Dermis microvascular lymphatic vessel endothelial cell (primary cell): ENCODE results near the gene PCDH19. TPM values are rescaled to one million over a fixed set of nuclear protein-coding genes. Genes with fewer than 3 reads are reported as not detected.
"Not testable (repeated sequence)": the region's sequence is repeated elsewhere in the genome, so short reads cannot be mapped to it uniquely, and the experiment has no call there.

Source experiments
- DNase-seq, 2 donors: peaks; one replicate each; pipeline versions ENCODE4 v3.0.0 to v3.0.0-alpha.2; 2010; ENCODE audit warnings: low read depth in 2 of 2
- total RNA-seq: library from RNA; depleted of rRNA; stranded (reverse); fragments of >200 nt; gene quantifications from 2 replicates; pipeline ENCODE4 v1.2.1, GENCODE V29; 2014

Gene PCDH19
- total RNA-seq = 0.13 and 0.25 TPM in 2 replicates

- peak in 1 of 2 donors; percentile 64 for DNase-seq
Observed at GRCh38 chrX:100409610-100410590, at the start of gene PCDH19. TSS of gene PCDH19 (minus strand) at chrX:100410273. CDS start at chrX:100408597, 1,676 bp downstream.

GRCh38 chrX:100449696-100450608 is 39.9 kb upstream of the PCDH19 start:
- DNase-seq = peak; percentile 79 to 90

- DNase-seq = peak; percentile 26 to 42
Observed at GRCh38 chrX:100447655-100448397, 37.8 kb upstream of the PCDH19 start.

- no peak for DNase-seq
Observed at GRCh38 chrX:100445593-100445992, 35.5 kb upstream of the PCDH19 start.

GRCh38 chrX:100441321-100441720 is 31.2 kb upstream of the PCDH19 start:
- not testable (repeated sequence) for DNase-seq

GRCh38 chrX:100440006-100440405 is 29.9 kb upstream of the PCDH19 start:
- DNase-seq = no peak

- DNase-seq = no peak
Observed at GRCh38 chrX:100435726-100436125, 25.7 kb upstream of the PCDH19 start.

GRCh38 chrX:100424012-100424411 is 13.9 kb upstream of the PCDH19 start:
- DNase-seq = peak; percentile 15 to 24

GRCh38 chrX:100418556-100418955 is 8.5 kb upstream of the PCDH19 start:
- DNase-seq = no peak

- peak in 1 of 2 donors; percentile 64 for DNase-seq
Observed at GRCh38 chrX:100417681-100418080, 7.6 kb upstream of the PCDH19 start.

- peak; percentile 49 to 68 for DNase-seq
Observed at GRCh38 chrX:100413229-100413628, 3.2 kb upstream of the PCDH19 start.

- no peak for DNase-seq
Observed at GRCh38 chrX:100411802-100412715, 2.0 kb upstream of the PCDH19 start.

GRCh38 chrX:100410901-100411801 is 1.1 kb upstream of the PCDH19 start:
- DNase-seq = peak in 1 of 2 donors; percentile 5

- DNase-seq = no peak
Observed at GRCh38 chrX:100408713-100409609, 1.1 kb downstream of the PCDH19 start.

GRCh38 chrX:100407784-100408712 is 2.0 kb downstream of the PCDH19 start:
- peak in 1 of 2 donors; percentile 16 for DNase-seq

- DNase-seq = no peak
Observed at GRCh38 chrX:100407147-100407783, 2.8 kb downstream of the PCDH19 start.
